C4-2B (cell line): ENCODE data around the gene RPAP2.

Source experiments
- ZFX ChIP-seq: fragments of 450-650 bp; IDR thresholded peaks from 2 replicates; pipeline ENCODE4 v1.6.1; 2017
- TF ChIP-seq, protein P1 (sequence below): fragments of 450-650 bp; conservative IDR thresholded peaks from 2 replicates; pipeline ENCODE4 v1.5.1; 2017; ENCODE audit warnings: mild to moderate bottlenecking

DNA sequence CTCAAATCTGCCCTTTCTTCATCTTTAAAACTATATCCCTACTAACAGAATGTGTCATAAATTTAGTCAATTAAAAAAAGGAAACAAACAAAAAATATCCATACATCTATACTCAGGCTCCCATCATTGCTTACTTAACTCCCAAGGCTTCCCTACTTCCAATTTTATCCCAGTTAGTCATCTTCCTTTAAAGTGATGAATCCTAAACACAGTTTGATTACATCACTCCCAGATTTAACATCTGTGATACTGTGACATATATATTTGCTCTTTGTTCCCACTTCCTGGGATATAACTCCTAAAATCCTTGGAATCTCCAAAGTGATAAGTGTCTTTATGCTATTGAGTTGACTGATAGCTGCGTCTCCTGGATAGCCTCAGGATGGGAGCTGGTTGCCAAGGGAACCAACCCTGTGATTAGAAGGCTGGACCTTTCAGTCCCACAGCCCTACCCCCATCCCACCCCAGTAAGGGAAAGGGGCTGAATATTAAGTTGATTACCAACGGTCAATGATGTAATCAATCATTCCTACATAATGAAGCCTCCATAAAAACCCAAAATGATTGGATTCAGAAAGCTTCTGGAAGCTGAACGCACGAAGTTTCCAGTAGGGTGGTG, 21.6 kb upstream of the RPAP2 start:
- TF ChIP-seq, protein P1, sequence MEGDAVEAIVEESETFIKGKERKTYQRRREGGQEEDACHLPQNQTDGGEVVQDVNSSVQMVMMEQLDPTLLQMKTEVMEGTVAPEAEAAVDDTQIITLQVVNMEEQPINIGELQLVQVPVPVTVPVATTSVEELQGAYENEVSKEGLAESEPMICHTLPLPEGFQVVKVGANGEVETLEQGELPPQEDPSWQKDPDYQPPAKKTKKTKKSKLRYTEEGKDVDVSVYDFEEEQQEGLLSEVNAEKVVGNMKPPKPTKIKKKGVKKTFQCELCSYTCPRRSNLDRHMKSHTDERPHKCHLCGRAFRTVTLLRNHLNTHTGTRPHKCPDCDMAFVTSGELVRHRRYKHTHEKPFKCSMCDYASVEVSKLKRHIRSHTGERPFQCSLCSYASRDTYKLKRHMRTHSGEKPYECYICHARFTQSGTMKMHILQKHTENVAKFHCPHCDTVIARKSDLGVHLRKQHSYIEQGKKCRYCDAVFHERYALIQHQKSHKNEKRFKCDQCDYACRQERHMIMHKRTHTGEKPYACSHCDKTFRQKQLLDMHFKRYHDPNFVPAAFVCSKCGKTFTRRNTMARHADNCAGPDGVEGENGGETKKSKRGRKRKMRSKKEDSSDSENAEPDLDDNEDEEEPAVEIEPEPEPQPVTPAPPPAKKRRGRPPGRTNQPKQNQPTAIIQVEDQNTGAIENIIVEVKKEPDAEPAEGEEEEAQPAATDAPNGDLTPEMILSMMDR = no peak
- no peak for TF ChIP-seq ZFX
